HepG2 (cell line): ENCODE measurements around the gene KIF1C. TPM values are rescaled to one million over a fixed set of nuclear protein-coding genes. Genes with fewer than 3 reads are reported as not detected.

ENCODE experiments used
- EEA1 ChIP-seq: sonication (generic); formaldehyde crosslinking; IDR thresholded peaks from 2 replicates; pipeline ENCODE4 v1.5.1; 2020; ENCODE audit warnings: mild to moderate bottlenecking, missing genetic modification reagents, borderline replicate concordance
- MIXL1 ChIP-seq: IDR thresholded peaks from 2 replicates; pipeline ENCODE4 v1.6.1; 2016
- MXI1 ChIP-seq: IDR thresholded peaks from 3 replicates; pipeline ENCODE4 v1.6.1; 2012; ENCODE audit warnings: low read depth, low read length, inconsistent platforms, borderline replicate concordance
- NAIF1 ChIP-seq: sonication (generic); formaldehyde crosslinking; IDR thresholded peaks from 2 replicates; pipeline ENCODE4 v1.5.0; 2020; ENCODE audit warnings: mild to moderate bottlenecking, missing genetic modification reagents, borderline replicate concordance
- NCOA2 ChIP-seq: sonication (generic); formaldehyde crosslinking; IDR thresholded peaks from 2 replicates; pipeline ENCODE4 v1.8.0; 2022; ENCODE audit warnings: inconsistent platforms
- NR3C1 ChIP-seq: sonication (generic); formaldehyde crosslinking; IDR thresholded peaks from 2 replicates; pipeline ENCODE4 v1.4.0; 2020; ENCODE audit warnings: missing genetic modification reagents
- PRDM15 ChIP-seq: sonication (generic); formaldehyde crosslinking; IDR thresholded peaks from 2 replicates; pipeline ENCODE4 v1.4.0; 2020; ENCODE audit warnings: missing genetic modification reagents
- SNAPC4 ChIP-seq: sonication (generic); formaldehyde crosslinking; IDR thresholded peaks from 2 replicates; pipeline ENCODE4 v1.4.0; 2020; ENCODE audit warnings: mild to moderate bottlenecking, missing genetic modification reagents
- SOX13 ChIP-seq, 3 experiments: fragments of 450-650 bp in 1 of 3; sonication (generic) in 1 of 3; formaldehyde crosslinking in 1 of 3; IDR thresholded peaks in 2 of 3; conservative IDR thresholded peaks in 1 of 3; 2 replicates each; pipeline versions ENCODE4 v1.5.0 to v1.6.1; 2016 to 2020; ENCODE audit warnings: antibody characterized with exemption in 1 of 3, mild to moderate bottlenecking in 1 of 3, missing compliant biosample characterization in 1 of 3, missing genetic modification reagents in 1 of 3, moderate library complexity in 1 of 3
- THYN1 ChIP-seq: sonication (generic); formaldehyde crosslinking; IDR thresholded peaks from 2 replicates; pipeline ENCODE4 v1.8.1; 2023; ENCODE audit warnings: low read depth, mild to moderate bottlenecking, moderate library complexity, missing genetic modification reagents, borderline replicate concordance
- YEATS2 ChIP-seq: sonication (generic); formaldehyde crosslinking; IDR thresholded peaks from 2 replicates; pipeline ENCODE4 v1.4.0; 2020; ENCODE audit warnings: missing genetic modification reagents, borderline replicate concordance
- ZNF124 ChIP-seq: sonication (generic); formaldehyde crosslinking; IDR thresholded peaks from 2 replicates; pipeline ENCODE4 v1.4.0; 2020; ENCODE audit warnings: missing genetic modification reagents
- ZNF136 ChIP-seq: sonication (generic); formaldehyde crosslinking; IDR thresholded peaks from 2 replicates; pipeline ENCODE4 v1.8.1; 2022; ENCODE audit warnings: low read depth, mild to moderate bottlenecking, moderate library complexity, missing genetic modification reagents
- ZNF282 ChIP-seq: fragments of 450-650 bp; IDR thresholded peaks from 2 replicates; pipeline ENCODE4 v1.6.1; 2018; ENCODE audit not compliant: partially characterized antibody
- ZNF343 ChIP-seq: sonication (generic); formaldehyde crosslinking; IDR thresholded peaks from 2 replicates; pipeline ENCODE4 v1.4.0; 2020; ENCODE audit warnings: mild to moderate bottlenecking, missing genetic modification reagents
- ZNF414 ChIP-seq: sonication (generic); formaldehyde crosslinking; IDR thresholded peaks from 2 replicates; pipeline ENCODE4 v1.5.0; 2020; ENCODE audit warnings: missing genetic modification reagents
- ZNF441 ChIP-seq: sonication (generic); formaldehyde crosslinking; IDR thresholded peaks from 2 replicates; pipeline ENCODE4 v1.7.0; 2021; ENCODE audit warnings: missing genetic modification reagents, borderline replicate concordance
- ZNF484 ChIP-seq: sonication (generic); formaldehyde crosslinking; IDR thresholded peaks from 2 replicates; pipeline ENCODE4 v1.5.1; 2020; ENCODE audit warnings: mild to moderate bottlenecking, low read depth, missing genetic modification reagents, borderline replicate concordance
- ZNF746 ChIP-seq: sonication (generic); formaldehyde crosslinking; IDR thresholded peaks from 2 replicates; pipeline ENCODE4 v1.8.0; 2022; ENCODE audit warnings: mild to moderate bottlenecking, missing genetic modification reagents
- polyA plus RNA-seq, 8 experiments: library from polyadenylated mRNA; depleted of rRNA in 3 of 8; stranded (reverse) in 7 of 8; unstranded in 1 of 8; fragments of >200 nt; fragmentation: Illumina TruSeq in 4 of 8; extraction: Trizol in 4 of 8; gene quantifications; 2 replicates each; pipeline versions ENCODE4 v1.2.1 to v1.2.3, GENCODE V29; 2011 to 2016; ENCODE audit warnings: low read depth in 4 of 8, missing spikeins in 1 of 8, mixed read lengths in 1 of 8; ENCODE audit not compliant: insufficient read depth in 1 of 8
- total RNA-seq, 5 experiments: library from RNA; depleted of rRNA; stranded (reverse); fragments of >200 nt; fragmentation: Illumina TruSeq; extraction: Trizol; gene quantifications; 2 replicates each; pipeline ENCODE4 v1.2.3, GENCODE V29; 2016; ENCODE audit warnings: low read depth in 1 of 5

KIF1C gene
- total and polyA plus RNA-seq, 2 of the 13 experiments (the other 11 are each of a cell fraction or from before 2014, with no cell fraction given): 70.0 to 104 TPM

GRCh38 chr17:4967539-4968485 is 29.9 kb upstream of the KIF1C start, which contains the start of gene SPAG7 (continued):
- TF ChIP-seq ZNF136 (CRISPR knock-in tag) (no peak), NCOA2 (CRISPR knock-in tag) (no peak; the same call in 1 of the 2 replicates), MIXL1 (CRISPR knock-in tag) (0 out of 2 replicates have a peak, but pooled peaks have one; percentile 33), ZNF414 (peak; percentile 82; the same call in 1 of the 2 replicates), ZNF124 (CRISPR knock-in tag) (no peak), EEA1 (peak; percentile 12; the same call in 1 of the 2 replicates), NR3C1 (CRISPR knock-in tag) (no peak), YEATS2 (CRISPR knock-in tag) (peak; percentile 84; the same call in 1 of the 2 replicates), SNAPC4 (CRISPR knock-in tag) (no peak), SOX13 (IDR thresholded peaks at IDR 0.05) (no peak), SOX13 (CRISPR knock-in tag; conservative IDR thresholded peaks at IDR 0.05 in 1 of 2, IDR thresholded peaks at IDR 0.05 in 1 of 2) (no peak; a peak in 1 of 4 replicates), ZNF746 (CRISPR knock-in tag) (peak; percentile 66), NAIF1 (CRISPR knock-in tag) (no peak), MXI1 (no peak; the same call in 1 of the 3 replicates), ZNF484 (CRISPR knock-in tag) (no peak), PRDM15 (CRISPR knock-in tag) (no peak), ZNF441 (CRISPR knock-in tag) (0 out of 2 replicates have a peak, but pooled peaks have one; percentile 63), ZNF282 (no peak), ZNF343 (no peak; the same call in 1 of the 2 replicates), THYN1 (CRISPR knock-in tag) (no peak)
